H9 (cell line): Measurements from ENCODE around the gene ACER1. TPM values are rescaled to one million over a fixed set of nuclear protein-coding genes. Genes with fewer than 3 reads are reported as not detected.

Source experiments
- DNase-seq: peaks from one replicate; pipeline ENCODE4 v3.0.0-alpha.2; 2017
- H2AFZ ChIP-seq: one replicate; pipeline ENCODE4 v1.6.1; 2013; ENCODE audit warnings: mild to moderate bottlenecking, low read length, control low read depth, moderate library complexity
- H2AK5ac ChIP-seq: 2 replicates; pipeline ENCODE4 v1.6.1; 2013; ENCODE audit warnings: low read length, control low read depth, mixed read lengths; ENCODE audit not compliant: insufficient read length
- H2BK120ac ChIP-seq: one replicate; pipeline ENCODE4 v1.6.1; 2013; ENCODE audit warnings: low read depth, mild to moderate bottlenecking, low read length, control low read depth, inconsistent platforms; ENCODE audit not compliant: poor library complexity, severe bottlenecking
- H2BK12ac ChIP-seq: 2 replicates; pipeline ENCODE4 v1.6.1; 2013; ENCODE audit warnings: low read length, control low read depth, mixed read lengths, low read depth; ENCODE audit not compliant: insufficient read length
- H2BK15ac ChIP-seq: 2 replicates; pipeline ENCODE4 v1.6.1; 2013; ENCODE audit warnings: low read depth, low read length, control low read depth
- H2BK20ac ChIP-seq: one replicate; pipeline ENCODE4 v1.6.1; 2013; ENCODE audit warnings: low read depth, mild to moderate bottlenecking, low read length, control low read depth, inconsistent platforms; ENCODE audit not compliant: poor library complexity, severe bottlenecking
- H2BK5ac ChIP-seq: 2 replicates; pipeline ENCODE4 v1.6.1; 2013; ENCODE audit warnings: low read length, control low read depth, mixed read lengths; ENCODE audit not compliant: insufficient read length
- H3K14ac ChIP-seq: 2 replicates; pipeline ENCODE4 v1.6.1; 2013; ENCODE audit warnings: low read length, control low read depth; ENCODE audit not compliant: insufficient read depth
- H3K18ac ChIP-seq: 2 replicates; pipeline ENCODE4 v1.6.1; 2013; ENCODE audit warnings: low read depth, mild to moderate bottlenecking, mixed read lengths, low read length, control low read depth; ENCODE audit not compliant: insufficient read length
- H3K23ac ChIP-seq: 2 replicates; pipeline ENCODE4 v1.6.1; 2013; ENCODE audit warnings: low read length, control low read depth, mixed read lengths, low read depth; ENCODE audit not compliant: insufficient read length
- H3K23me2 ChIP-seq: 2 replicates; pipeline ENCODE4 v1.6.1; 2013; ENCODE audit warnings: low read depth, mild to moderate bottlenecking, mixed read lengths, low read length, control low read depth; ENCODE audit not compliant: insufficient read length, poor library complexity, severe bottlenecking
- H3K27ac ChIP-seq: 2 replicates; pipeline ENCODE4 v1.5.1; 2013; ENCODE audit warnings: low read length, control low read depth, mixed read lengths, low read depth; ENCODE audit not compliant: insufficient read length
- H3K27me3 ChIP-seq: 2 replicates; pipeline ENCODE4 v1.6.1; 2013; ENCODE audit warnings: low read length, control low read depth, inconsistent platforms; ENCODE audit not compliant: insufficient read depth
- H3K4ac ChIP-seq: 2 replicates; pipeline ENCODE4 v1.6.1; 2013; ENCODE audit warnings: low read depth, mild to moderate bottlenecking, control low read depth, inconsistent platforms, low read length, moderate library complexity
- H3K4me1 ChIP-seq: 2 replicates; pipeline ENCODE4 v1.6.1; 2013; ENCODE audit warnings: low read length, control low read depth, inconsistent platforms; ENCODE audit not compliant: insufficient read depth
- H3K4me2 ChIP-seq: 2 replicates; pipeline ENCODE4 v1.6.1; 2013; ENCODE audit warnings: low read length, control low read depth, mixed read lengths; ENCODE audit not compliant: insufficient read length, insufficient read depth
- H3K56ac ChIP-seq: 2 replicates; pipeline ENCODE4 v1.6.1; 2013; ENCODE audit warnings: low read depth, mild to moderate bottlenecking, mixed read lengths, low read length, control low read depth; ENCODE audit not compliant: insufficient read length
- H3K79me1 ChIP-seq: 2 replicates; pipeline ENCODE4 v1.6.1; 2013; ENCODE audit warnings: low read depth, mild to moderate bottlenecking, moderate library complexity, low read length, control low read depth, inconsistent platforms; ENCODE audit not compliant: insufficient read depth, poor library complexity, severe bottlenecking
- H3K79me2 ChIP-seq: 2 replicates; pipeline ENCODE4 v1.6.1; 2013; ENCODE audit warnings: low read length, control low read depth, inconsistent platforms; ENCODE audit not compliant: insufficient read depth
- H3K9ac ChIP-seq: 2 replicates; pipeline ENCODE4 v1.6.1; 2013; ENCODE audit warnings: low read length, control low read depth, mixed read lengths; ENCODE audit not compliant: insufficient read length; ENCODE audit errors: extremely low read depth
- H3K9me3 ChIP-seq: one replicate; pipeline ENCODE4 v1.6.1; 2013; ENCODE audit warnings: low read depth, low read length, inconsistent platforms; ENCODE audit not compliant: control insufficient read depth
- H3T11ph ChIP-seq: one replicate; pipeline ENCODE4 v1.6.1; 2013; ENCODE audit warnings: mild to moderate bottlenecking, low read length, control low read depth, inconsistent platforms
- H4K20me1 ChIP-seq: one replicate; pipeline ENCODE4 v1.6.1; 2013; ENCODE audit not compliant: control insufficient read depth, insufficient read length, insufficient read depth
- H4K5ac ChIP-seq: 2 replicates; pipeline ENCODE4 v1.6.1; 2013; ENCODE audit warnings: low read depth, mild to moderate bottlenecking, mixed read lengths, low read length, control low read depth; ENCODE audit not compliant: insufficient read length
- H4K8ac ChIP-seq: replicated peaks from 2 replicates; pipeline ENCODE4 v1.6.1; 2013; ENCODE audit warnings: low read length, control low read depth, mixed read lengths, low read depth; ENCODE audit not compliant: insufficient read length
- H4K91ac ChIP-seq: 2 replicates; pipeline ENCODE4 v1.6.1; 2013; ENCODE audit warnings: low read depth, mild to moderate bottlenecking, moderate library complexity, mixed read lengths, low read length, control low read depth; ENCODE audit not compliant: insufficient read length
- H3K27ac Mint-ChIP-seq, 3 experiments: 2 replicates in 2 of 3; 3 replicates in 1 of 3; pipeline ENCODE4 v1.8.0; 2020 to 2021; ENCODE audit warnings: mixed read lengths in 3 of 3, mild to moderate bottlenecking in 1 of 3, moderate library complexity in 1 of 3
- H3K27me3 Mint-ChIP-seq: 2 replicates; pipeline ENCODE4 v1.8.0; 2021; ENCODE audit warnings: low read depth, mild to moderate bottlenecking, moderate library complexity, mixed read lengths
- H3K36me3 Mint-ChIP-seq, 3 experiments: 2 replicates in 2 of 3; 3 replicates in 1 of 3; pipeline ENCODE4 v1.8.0; 2020 to 2021; ENCODE audit warnings: low read depth in 3 of 3, mixed read lengths in 3 of 3; ENCODE audit not compliant: insufficient read depth in 1 of 3
- H3K4me1 Mint-ChIP-seq, 2 experiments: 2 replicates each; pipeline ENCODE4 v1.8.0; 2020; ENCODE audit warnings: mixed read lengths in 2 of 2
- H3K4me3 Mint-ChIP-seq, 2 experiments: 2 replicates in 1 of 2; 3 replicates in 1 of 2; pipeline ENCODE4 v1.8.0; 2020 to 2021; ENCODE audit warnings: mild to moderate bottlenecking in 2 of 2, mixed read lengths in 2 of 2, moderate library complexity in 1 of 2
- H3K9me3 Mint-ChIP-seq, 2 experiments: 2 replicates in 1 of 2; 3 replicates in 1 of 2; pipeline ENCODE4 v1.8.0; 2020; ENCODE audit warnings: mild to moderate bottlenecking in 2 of 2, mixed read lengths in 2 of 2, moderate library complexity in 1 of 2
- WGBS: extraction: QIAGEN DNeasy Blood & Tissue Kit; methylation state at CpG from one replicate; pipeline ENCODE4 v1.1.7; 2013; ENCODE audit warnings: missing lambda C conversion rate, low lambda C conversion rate, mixed read lengths; ENCODE audit not compliant: insufficient read length; ENCODE audit errors: extremely low coverage; 5-methylcytosine and 5-hydroxymethylcytosine counted together
- total RNA-seq: library from RNA; stranded (reverse); gene quantifications from 2 replicates; pipeline ENCODE4 v1.2.1, GENCODE V29; 2021
- TF ChIP-seq, protein P1 (sequence below): fragments of 200-600 bp; sonication (generic); conservative IDR thresholded peaks from 3 replicates; pipeline ENCODE4 v1.8.0; 2021; ENCODE audit warnings: antibody characterized with exemption, mild to moderate bottlenecking

The ACER1 gene
- total RNA-seq, 1 experiment from 2014 or later: not detected

DNA sequence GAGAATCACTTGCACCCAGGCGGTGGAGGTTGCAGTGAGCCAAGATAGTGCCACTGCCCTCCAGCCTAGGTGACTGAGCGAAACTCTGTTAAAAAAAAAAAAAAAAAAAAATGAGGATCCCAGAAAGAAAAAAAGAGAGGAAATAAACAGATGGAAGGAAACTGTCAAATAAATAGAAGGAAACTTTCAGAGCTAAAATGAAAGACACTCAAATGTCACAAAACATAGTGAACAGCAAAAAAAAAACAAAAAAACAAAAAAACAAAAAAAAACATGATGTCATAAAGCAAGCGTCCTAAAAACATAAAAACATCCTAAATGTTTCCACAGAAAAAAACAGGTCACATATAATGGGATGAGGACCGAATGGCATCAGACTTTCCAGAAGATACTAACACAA is 68.6 kb downstream of the ACER1 start:
- Histone ChIP-seq H2BK120ac (no peak overlapping the region), H2BK5ac (no peak overlapping the region), H4K20me1 (peaks cover 6% of the 10 kb centered on the region), H3K14ac (no peak overlapping the region), H4K5ac (no peak overlapping the region), H3K79me2 (peaks cover 9% of the 10 kb centered on the region; the same call in 1 of the 2 replicates), H2BK15ac (no peak overlapping the region), H3K27me3 (no peaks in the 10 kb centered on the region), H3K23me2 (no peaks in the 10 kb centered on the region), H3K4me1 (no peaks in the 10 kb centered on the region), H2AK5ac (no peak overlapping the region), H4K8ac (no peak overlapping the region), H3K56ac (no peak overlapping the region), H3K9me3 (no peaks in the 10 kb centered on the region), H3K18ac (no peak overlapping the region), H3K23ac (no peak overlapping the region), H2BK20ac (no peak overlapping the region), H4K91ac (no peak overlapping the region), H3K4ac (no peak overlapping the region), H2AFZ (no peak overlapping the region), H2BK12ac (no peak overlapping the region), H3K9ac (no peak overlapping the region), H3K79me1 (peaks cover 7% of the 10 kb centered on the region), H3K4me2 (no peak overlapping the region), H3K27ac (no peak overlapping the region), H3T11ph (no peak overlapping the region)
- TF ChIP-seq, protein P1, sequence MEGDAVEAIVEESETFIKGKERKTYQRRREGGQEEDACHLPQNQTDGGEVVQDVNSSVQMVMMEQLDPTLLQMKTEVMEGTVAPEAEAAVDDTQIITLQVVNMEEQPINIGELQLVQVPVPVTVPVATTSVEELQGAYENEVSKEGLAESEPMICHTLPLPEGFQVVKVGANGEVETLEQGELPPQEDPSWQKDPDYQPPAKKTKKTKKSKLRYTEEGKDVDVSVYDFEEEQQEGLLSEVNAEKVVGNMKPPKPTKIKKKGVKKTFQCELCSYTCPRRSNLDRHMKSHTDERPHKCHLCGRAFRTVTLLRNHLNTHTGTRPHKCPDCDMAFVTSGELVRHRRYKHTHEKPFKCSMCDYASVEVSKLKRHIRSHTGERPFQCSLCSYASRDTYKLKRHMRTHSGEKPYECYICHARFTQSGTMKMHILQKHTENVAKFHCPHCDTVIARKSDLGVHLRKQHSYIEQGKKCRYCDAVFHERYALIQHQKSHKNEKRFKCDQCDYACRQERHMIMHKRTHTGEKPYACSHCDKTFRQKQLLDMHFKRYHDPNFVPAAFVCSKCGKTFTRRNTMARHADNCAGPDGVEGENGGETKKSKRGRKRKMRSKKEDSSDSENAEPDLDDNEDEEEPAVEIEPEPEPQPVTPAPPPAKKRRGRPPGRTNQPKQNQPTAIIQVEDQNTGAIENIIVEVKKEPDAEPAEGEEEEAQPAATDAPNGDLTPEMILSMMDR: no peak
- no peak for DNase-seq
- Mint-ChIP-seq H3K9me3 (no peaks in the 10 kb centered on the region), H3K36me3 (peaks cover 18 to 63% (median 54%) of the 10 kb centered on the region in 3 experiments; a peak in 6 of 7 replicates), H3K27ac (peak overlapping the region in 1 of 3 experiments; percentile 84; a peak in 3 of 7 replicates), H3K4me3 (no peak overlapping the region), H3K27me3 (no peaks in the 10 kb centered on the region), H3K4me1 (peaks cover 7 to 11% of the 10 kb centered on the region in 2 experiments)
- whole genome bisulfite sequencing: no CpG with 5 or more reads among the region's 4 CpGs
